ENCODE results near the gene SPINK5. TPM values are rescaled to one million over a fixed set of nuclear protein-coding genes. Genes with fewer than 3 reads are reported as not detected.

SPINK5 gene
- total RNA-seq, result 1 to 10 TPM in 1 of 9 donors, under 1 TPM in 6, not detected in 2; 0.16 to 1.7 (median 0.44) TPM
- polyA plus RNA-seq, result 1 to 10 TPM in 1 of 2 donors, under 1 TPM in 1; 0.72 to 2.3 TPM
- long read RNA-seq, donor 1, result 0 reads
- long read RNA-seq, donor 2, partial matches to known transcripts, result 1 of 1 reads
- long read RNA-seq, donor 2, other reads (novel, unspliced or antisense), result 0 of 1 reads
- long read RNA-seq, donor 3, result 0 reads

GRCh38 chr5:148063861-148064260, at the start of gene SPINK5:
Gene SPINK5 (plus strand): TSS chr5:148063980. CDS start chr5:148064045, 65 bp downstream.
- 89 to 93% (median 91%) methylated on average over 5 of the region's 5 CpGs for WGBS, 4 donors
- no peaks in the 10 kb centered on the region for H3K9me3 ChIP-seq
- no peak within 1 kb of the TSS for H3K27ac ChIP-seq
- H3K36me3 ChIP-seq, result no peaks in the 10 kb centered on the region
- ATAC-seq (no peak), DNase-seq (no peak)
- no peak for TF ChIP-seq POLR2A (IDR thresholded peaks at IDR 0.05)
- H3K27me3 ChIP-seq, result no peaks in the 10 kb centered on the region
- H3K4me1 ChIP-seq, result no peaks in the 10 kb centered on the region
- intact Hi-C loops (cut with DNase I), result no loop called here
- H3K4me3 ChIP-seq, result no peak within 1 kb of the TSS

- intact Hi-C loops (cut with DNase I), result no loop called here
- Histone ChIP-seq H3K36me3 (no peaks in the 10 kb centered on the region), H3K27ac (no peak overlapping the region), H3K9me3 (no peaks in the 10 kb centered on the region), H3K4me3 (no peak overlapping the region), H3K4me1 (no peaks in the 10 kb centered on the region), H3K27me3 (no peaks in the 10 kb centered on the region)
- 79 to 91% (median 89%) methylated on average over 3 of the region's 3 CpGs for WGBS, 4 donors
- DNase-seq (no peak), ATAC-seq (no peak)
- no peak for TF ChIP-seq CTCF (IDR thresholded peaks at IDR 0.05)
- TF ChIP-seq POLR2A (IDR thresholded peaks at IDR 0.05), result no peak
Observed at GRCh38 chr5:148014276-148014675, 49.5 kb upstream of the SPINK5 start.

- Histone ChIP-seq H3K4me1 (no peaks in the 10 kb centered on the region), H3K27me3 (no peaks in the 10 kb centered on the region), H3K9me3 (no peaks in the 10 kb centered on the region), H3K27ac (no peak overlapping the region), H3K36me3 (no peaks in the 10 kb centered on the region), H3K4me3 (no peak overlapping the region)
- intact Hi-C loops (cut with DNase I), result no loop called here
- TF ChIP-seq POLR2A (IDR thresholded peaks at IDR 0.05) (no peak), CTCF (IDR thresholded peaks at IDR 0.05) (no peak)
- WGBS, 4 donors, result 80 to 89% (median 84%) methylated on average over 3 of the region's 3 CpGs
- no peak for DNase-seq
- no peak for ATAC-seq
Observed at GRCh38 chr5:148020257-148020988, 43.4 kb upstream of the SPINK5 start.

GRCh38 chr5:148027505-148027904, 36.3 kb upstream of the SPINK5 start:
- intact Hi-C loops (cut with DNase I), result loop anchor here in 2 of 10 donors (5.0 kb wide), 2 partner anchors 60 to 65 kb away; no protein-coding TSS in a partner anchor
- ATAC-seq (no peak), DNase-seq (no peak)
- H3K27me3 ChIP-seq, result no peaks in the 10 kb centered on the region
- H3K4me1 ChIP-seq, result no peaks in the 10 kb centered on the region
- no peak for TF ChIP-seq POLR2A (IDR thresholded peaks at IDR 0.05)
- peaks cover 0 to 5% (median 0%) of the 10 kb centered on the region in 12 donors for H3K9me3 ChIP-seq
- 75 to 89% (median 88%) methylated on average over 3 of the region's 3 CpGs for WGBS, 4 donors
- H3K27ac ChIP-seq, result no peak overlapping the region
- no peaks in the 10 kb centered on the region for H3K36me3 ChIP-seq
- no peak overlapping the region for H3K4me3 ChIP-seq

- no peaks in the 10 kb centered on the region for H3K27me3 ChIP-seq
- intact Hi-C loops (cut with DNase I), result loop anchor here in 2 of 10 donors (5.0 kb wide), 2 partner anchors 62 to 67 kb away; no protein-coding TSS in a partner anchor
- TF ChIP-seq POLR2A (IDR thresholded peaks at IDR 0.05), result no peak
- no peak for TF ChIP-seq CTCF (IDR thresholded peaks at IDR 0.05)
- no peaks in the 10 kb centered on the region for H3K4me1 ChIP-seq
- H3K9me3 ChIP-seq, result peaks cover 0 to 5% (median 0%) of the 10 kb centered on the region in 12 donors
- no peak overlapping the region for H3K27ac ChIP-seq
- no peak for ATAC-seq
- WGBS, 4 donors, result 93 to 97% (median 95%) methylated on average over 4 of the region's 4 CpGs
- DNase-seq, result no peak
- no peak overlapping the region for H3K4me3 ChIP-seq
- no peaks in the 10 kb centered on the region for H3K36me3 ChIP-seq
Observed at GRCh38 chr5:148029131-148029530, 34.6 kb upstream of the SPINK5 start.
